ENCODE data around the gene ZBP1.

The ZBP1 gene

DNA sequence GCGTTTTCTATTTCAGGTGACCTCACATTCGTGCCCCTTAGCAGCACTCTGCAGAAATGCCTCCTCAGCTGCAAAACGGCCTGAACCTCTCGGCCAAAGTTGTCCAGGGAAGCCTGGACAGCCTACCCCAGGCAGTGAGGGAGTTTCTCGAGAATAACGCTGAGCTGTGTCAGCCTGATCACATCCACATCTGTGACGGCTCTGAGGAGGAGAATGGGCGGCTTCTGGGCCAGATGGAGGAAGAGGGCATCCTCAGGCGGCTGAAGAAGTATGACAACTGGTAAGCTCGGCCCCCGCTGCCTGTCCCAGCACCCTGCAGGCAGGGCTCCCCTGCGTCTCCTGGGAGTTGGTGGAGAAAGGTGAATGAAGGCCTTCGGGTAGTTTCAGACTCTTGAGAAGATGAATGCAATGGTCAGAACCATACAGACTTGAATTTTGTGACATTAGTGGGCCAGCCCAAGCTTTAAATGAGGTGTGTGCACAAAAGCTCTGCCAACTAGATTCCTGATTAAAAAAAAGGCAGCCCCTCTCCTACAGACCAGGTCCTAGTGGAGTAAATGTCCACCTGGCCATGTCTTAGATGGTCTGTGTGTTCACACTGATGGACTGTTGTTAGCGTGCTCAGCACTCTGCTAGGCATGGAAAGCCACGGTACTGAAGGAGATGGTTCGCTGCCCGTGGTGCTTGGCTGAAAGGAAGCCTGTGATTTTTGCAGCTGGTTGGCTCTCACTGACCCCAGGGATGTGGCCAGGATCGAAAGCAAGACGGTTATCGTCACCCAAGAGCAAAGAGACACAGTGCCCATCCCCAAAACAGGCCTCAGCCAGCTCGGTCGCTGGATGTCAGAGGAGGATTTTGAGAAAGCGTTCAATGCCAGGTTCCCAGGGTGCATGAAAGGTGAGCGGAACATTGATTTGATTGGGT lies 58.6 kb downstream of the ZBP1 start:
- DNase-seq (ENCODE audit: insufficient read length, low spot score) (no peak), FAIRE-seq (no peak)
- TF ChIP-seq, protein P1, sequence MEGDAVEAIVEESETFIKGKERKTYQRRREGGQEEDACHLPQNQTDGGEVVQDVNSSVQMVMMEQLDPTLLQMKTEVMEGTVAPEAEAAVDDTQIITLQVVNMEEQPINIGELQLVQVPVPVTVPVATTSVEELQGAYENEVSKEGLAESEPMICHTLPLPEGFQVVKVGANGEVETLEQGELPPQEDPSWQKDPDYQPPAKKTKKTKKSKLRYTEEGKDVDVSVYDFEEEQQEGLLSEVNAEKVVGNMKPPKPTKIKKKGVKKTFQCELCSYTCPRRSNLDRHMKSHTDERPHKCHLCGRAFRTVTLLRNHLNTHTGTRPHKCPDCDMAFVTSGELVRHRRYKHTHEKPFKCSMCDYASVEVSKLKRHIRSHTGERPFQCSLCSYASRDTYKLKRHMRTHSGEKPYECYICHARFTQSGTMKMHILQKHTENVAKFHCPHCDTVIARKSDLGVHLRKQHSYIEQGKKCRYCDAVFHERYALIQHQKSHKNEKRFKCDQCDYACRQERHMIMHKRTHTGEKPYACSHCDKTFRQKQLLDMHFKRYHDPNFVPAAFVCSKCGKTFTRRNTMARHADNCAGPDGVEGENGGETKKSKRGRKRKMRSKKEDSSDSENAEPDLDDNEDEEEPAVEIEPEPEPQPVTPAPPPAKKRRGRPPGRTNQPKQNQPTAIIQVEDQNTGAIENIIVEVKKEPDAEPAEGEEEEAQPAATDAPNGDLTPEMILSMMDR (IDR thresholded peaks at IDR 0.05; ENCODE audit: insufficient read depth, missing control alignments) = no peak

DNA sequence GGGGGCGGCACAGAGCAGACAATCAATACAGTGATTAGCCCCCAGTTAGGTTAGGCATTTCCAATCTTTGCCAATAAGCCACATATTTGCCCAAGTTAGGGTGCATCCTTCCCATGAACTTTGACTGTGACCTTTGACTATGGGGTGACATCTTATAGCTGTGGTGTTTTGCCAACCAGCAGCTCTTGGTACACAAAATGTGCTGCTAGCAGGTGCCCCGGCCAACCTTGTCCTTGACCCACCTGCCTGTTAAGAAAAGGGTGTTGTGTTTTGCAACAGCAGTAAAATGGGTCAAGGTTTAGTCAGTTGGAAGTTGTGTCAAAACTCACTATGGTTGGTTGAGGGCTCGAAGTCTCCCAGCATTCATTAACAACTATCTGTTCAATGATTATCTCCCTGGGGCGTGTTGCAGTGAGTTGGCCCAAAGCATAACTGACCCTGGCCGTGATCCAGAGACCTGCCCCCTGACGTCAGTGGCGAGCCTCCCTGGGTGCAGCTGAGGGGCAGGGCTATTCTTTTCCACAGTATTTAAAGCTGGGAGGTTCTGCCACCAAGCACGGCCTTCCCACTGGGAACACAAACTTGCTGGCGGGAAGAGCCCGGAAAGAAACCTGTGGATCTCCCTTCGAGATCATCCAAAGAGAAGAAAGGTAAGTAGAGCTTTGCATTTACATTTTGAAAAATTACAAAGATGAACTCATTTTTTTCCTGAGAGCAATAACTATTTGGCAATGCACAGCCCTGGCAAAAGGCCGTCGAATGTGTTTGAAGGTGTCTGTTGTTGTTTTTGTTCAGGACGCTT lies 59.5 kb downstream of the ZBP1 start, which contains the start of gene PCK1:
PCK1 (plus strand) TSS at position 557 of the 802 bp plus-strand sequence. CDS start 302 bp downstream, outside the sequence.
- no peak for FAIRE-seq
- no peak for DNase-seq (ENCODE audit: insufficient read length, low spot score)
- TF ChIP-seq, protein P1 (IDR thresholded peaks at IDR 0.05; ENCODE audit: insufficient read depth, missing control alignments) = no peak

DNA sequence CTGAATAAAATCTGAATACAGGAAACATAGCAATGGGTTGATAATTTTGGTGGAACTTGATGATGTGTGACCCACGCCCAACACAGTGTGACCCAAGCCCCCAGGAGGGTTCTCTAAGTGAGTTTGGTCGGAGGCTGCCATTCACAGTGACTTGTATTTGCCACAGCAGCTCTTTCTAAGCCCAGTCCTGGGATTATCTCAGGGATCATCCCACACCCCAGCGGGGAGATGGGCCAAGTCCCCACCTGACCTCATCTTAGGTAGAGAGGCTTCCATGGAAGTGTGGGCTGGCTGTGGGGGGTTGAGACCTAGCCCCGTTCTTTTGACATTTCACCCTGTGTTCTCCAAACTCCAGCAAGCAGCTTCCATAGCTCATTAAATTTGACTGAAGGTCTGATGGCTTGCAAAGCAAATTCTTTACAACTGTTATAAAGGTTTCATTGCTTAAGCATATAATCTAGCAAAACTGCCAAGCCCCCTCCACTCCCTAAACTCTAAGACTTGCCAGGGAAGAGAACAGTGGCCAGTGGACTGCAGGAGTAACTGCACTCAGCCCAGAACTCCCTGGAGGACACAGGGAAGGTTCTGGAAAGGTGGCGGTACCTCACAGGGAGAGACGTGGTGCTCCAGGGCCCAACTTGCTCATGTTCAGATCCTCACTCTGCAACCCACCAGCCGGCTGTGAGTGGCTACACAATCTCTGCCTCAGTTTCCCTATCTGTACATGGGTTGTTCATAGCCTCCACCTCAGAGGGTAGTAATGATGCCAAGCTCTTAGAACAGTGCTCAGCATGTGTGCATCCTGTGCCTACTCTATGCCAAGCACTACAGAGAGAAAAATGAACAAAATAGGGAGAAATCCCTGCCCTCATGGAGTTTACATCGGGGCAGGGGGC lies 60.3 kb downstream of the ZBP1 start:
- no peak for DNase-seq (ENCODE audit: insufficient read length, low spot score)
- TF ChIP-seq, protein P1 (IDR thresholded peaks at IDR 0.05; ENCODE audit: insufficient read depth, missing control alignments) = no peak
- FAIRE-seq = no peak

DNA sequence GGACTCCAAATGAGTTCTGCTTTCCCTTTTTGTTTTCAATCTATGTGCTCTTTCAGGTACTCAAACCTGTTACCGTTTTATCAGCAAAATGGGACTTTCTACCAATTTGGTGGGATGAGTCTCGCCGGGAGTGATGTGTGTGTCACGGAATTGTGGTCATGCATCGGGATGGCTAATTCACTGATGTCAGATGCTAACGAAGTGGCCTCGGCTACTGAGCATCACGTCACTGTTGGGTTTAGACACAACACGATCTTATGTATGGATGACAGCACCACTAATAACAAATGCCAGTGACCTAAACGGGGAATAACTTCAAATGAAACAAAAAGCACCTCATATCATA lies 61.0 kb downstream of the ZBP1 start:
- TF ChIP-seq, protein P1 (IDR thresholded peaks at IDR 0.05; ENCODE audit: insufficient read depth, missing control alignments) = no peak
- FAIRE-seq = no peak
- DNase-seq (ENCODE audit: insufficient read length, low spot score) = no peak

DNA sequence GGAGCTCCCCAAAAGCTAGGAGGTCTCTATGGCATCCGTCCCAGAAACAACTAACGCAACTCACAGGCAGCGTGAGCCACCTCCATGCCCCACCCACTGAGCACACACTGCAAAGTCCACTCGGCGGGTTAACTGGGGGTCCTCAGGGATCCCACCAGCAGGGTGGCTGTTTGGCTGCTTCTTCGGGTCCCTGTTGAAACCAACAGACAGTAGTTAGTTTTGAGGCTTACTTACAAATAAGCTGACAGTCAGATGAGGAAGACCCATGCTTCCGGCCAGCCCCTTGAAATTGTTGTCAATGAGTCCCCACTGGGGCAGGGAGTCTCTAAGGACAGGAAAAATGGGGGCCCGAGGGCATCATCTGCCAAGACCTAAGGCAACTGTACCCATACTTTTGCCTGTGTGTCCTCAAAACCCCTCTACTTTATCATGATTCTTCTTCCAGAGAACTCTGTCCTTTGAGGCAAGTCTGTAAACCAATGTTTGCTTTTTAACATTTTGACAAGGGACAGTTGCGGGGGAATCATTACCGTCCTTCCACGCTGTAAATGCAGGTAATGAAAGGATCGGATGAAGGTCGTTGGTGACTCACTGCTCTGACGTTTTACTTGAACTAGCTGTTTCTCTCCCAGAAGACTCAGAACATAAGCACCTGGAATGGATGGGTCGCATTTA lies 61.5 kb downstream of the ZBP1 start:
- DNase-seq (ENCODE audit: insufficient read length, low spot score) (no peak), FAIRE-seq (no peak)
- TF ChIP-seq, protein P1 (IDR thresholded peaks at IDR 0.05; ENCODE audit: insufficient read depth, missing control alignments) = no peak

DNA sequence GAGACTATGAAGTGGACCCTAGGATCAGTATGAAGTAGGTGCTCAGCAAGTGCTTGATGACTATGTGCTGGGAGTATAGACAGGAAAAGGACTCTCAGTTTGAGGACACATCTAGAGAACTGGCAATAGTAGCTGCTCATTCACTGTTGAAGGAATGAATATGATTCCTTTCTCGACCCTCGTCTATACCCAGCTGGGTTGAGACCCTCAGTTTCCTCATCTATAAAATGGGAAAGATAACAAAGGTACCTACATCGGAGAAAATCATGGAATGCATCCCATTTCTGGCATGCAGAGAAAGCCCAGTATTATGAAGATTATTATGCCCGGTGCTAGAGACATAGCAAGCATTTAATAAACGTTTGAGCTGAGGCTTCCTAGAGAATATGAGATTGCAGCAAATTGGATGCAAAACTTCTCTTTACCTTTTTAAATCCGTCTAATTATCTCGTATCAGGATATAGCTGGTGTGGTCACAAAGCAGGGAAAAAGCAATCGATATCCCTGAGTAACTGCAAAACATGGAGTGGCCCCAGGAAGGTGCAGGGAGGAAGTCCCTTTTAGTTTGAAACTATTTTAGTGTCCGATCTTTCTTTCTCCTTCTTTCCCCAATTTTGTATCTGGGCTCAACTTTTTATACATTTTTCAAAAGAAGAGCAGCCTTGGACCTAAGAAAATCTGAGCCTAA lies 62.2 kb downstream of the ZBP1 start:
- DNase-seq (ENCODE audit: insufficient read length, low spot score) (no peak), FAIRE-seq (no peak)
- TF ChIP-seq, protein P1 (IDR thresholded peaks at IDR 0.05; ENCODE audit: insufficient read depth, missing control alignments) = no peak

All from D721Med (cell line).